ENCODE results near the gene WASF3.

Gene WASF3

GRCh38 chr13:26579580-26579979, 22.1 kb downstream of the WASF3 start:
- TF ChIP-seq POLR2AphosphoS5 (IDR thresholded peaks at IDR 0.05; ENCODE audit: low read depth) (no peak), GABPA (IDR thresholded peaks at IDR 0.05; ENCODE audit: low read depth) (no peak), CTCF (IDR thresholded peaks at IDR 0.05; ENCODE audit: insufficient read depth, low read length) (no peak), SPI1 (IDR thresholded peaks at IDR 0.05; ENCODE audit: borderline replicate concordance, low read depth) (no peak)
- TF ChIP-seq, protein P1, sequence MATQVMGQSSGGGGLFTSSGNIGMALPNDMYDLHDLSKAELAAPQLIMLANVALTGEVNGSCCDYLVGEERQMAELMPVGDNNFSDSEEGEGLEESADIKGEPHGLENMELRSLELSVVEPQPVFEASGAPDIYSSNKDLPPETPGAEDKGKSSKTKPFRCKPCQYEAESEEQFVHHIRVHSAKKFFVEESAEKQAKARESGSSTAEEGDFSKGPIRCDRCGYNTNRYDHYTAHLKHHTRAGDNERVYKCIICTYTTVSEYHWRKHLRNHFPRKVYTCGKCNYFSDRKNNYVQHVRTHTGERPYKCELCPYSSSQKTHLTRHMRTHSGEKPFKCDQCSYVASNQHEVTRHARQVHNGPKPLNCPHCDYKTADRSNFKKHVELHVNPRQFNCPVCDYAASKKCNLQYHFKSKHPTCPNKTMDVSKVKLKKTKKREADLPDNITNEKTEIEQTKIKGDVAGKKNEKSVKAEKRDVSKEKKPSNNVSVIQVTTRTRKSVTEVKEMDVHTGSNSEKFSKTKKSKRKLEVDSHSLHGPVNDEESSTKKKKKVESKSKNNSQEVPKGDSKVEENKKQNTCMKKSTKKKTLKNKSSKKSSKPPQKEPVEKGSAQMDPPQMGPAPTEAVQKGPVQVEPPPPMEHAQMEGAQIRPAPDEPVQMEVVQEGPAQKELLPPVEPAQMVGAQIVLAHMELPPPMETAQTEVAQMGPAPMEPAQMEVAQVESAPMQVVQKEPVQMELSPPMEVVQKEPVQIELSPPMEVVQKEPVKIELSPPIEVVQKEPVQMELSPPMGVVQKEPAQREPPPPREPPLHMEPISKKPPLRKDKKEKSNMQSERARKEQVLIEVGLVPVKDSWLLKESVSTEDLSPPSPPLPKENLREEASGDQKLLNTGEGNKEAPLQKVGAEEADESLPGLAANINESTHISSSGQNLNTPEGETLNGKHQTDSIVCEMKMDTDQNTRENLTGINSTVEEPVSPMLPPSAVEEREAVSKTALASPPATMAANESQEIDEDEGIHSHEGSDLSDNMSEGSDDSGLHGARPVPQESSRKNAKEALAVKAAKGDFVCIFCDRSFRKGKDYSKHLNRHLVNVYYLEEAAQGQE (IDR thresholded peaks at IDR 0.05; ENCODE audit: insufficient replicate concordance, low read depth): no peak
- H3K27ac ChIP-seq (replicated peaks): no peak overlapping the region
- DNase-seq (ENCODE audit: low read depth in 1 of 2, low spot score in 1 of 2): no peak
- H3K4me3 ChIP-seq (replicated peaks; ENCODE audit: insufficient read depth, low read length): no peak overlapping the region
- H3K27me3 ChIP-seq (ENCODE audit: insufficient read depth, poor library complexity, severe bottlenecking): no peaks in the 10 kb centered on the region

DNA sequence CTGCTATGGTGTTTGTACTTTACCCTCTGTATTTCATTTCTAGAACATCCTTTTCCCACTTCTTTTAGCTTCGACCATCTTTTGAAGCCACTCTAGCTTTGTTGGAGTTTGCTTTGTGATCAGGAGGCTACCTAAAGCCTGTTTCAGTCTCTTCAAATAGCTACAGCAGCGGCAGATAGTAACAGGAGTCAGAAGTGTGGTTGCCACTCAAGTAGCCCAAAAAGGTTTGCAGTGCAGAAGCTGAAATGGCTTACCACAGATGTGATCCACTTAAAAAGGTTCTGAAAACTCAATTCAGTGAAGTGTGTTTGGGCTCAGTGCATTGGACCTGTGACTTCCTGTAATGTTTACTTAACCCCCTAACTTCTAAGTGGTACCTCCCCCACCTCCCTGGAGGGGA, 26.2 kb downstream of the WASF3 start:
- no peak overlapping the region for H3K4me3 ChIP-seq (replicated peaks; ENCODE audit: insufficient read depth, low read length)
- TF ChIP-seq CTCF (IDR thresholded peaks at IDR 0.05; ENCODE audit: insufficient read depth, low read length) (no peak), GABPA (IDR thresholded peaks at IDR 0.05; ENCODE audit: low read depth) (no peak), SPI1 (IDR thresholded peaks at IDR 0.05; ENCODE audit: borderline replicate concordance, low read depth) (no peak), POLR2AphosphoS5 (IDR thresholded peaks at IDR 0.05; ENCODE audit: low read depth) (no peak)
- TF ChIP-seq, protein P1 (IDR thresholded peaks at IDR 0.05; ENCODE audit: insufficient replicate concordance, low read depth): no peak
- peaks cover 2% of the 10 kb centered on the region for H3K27me3 ChIP-seq (ENCODE audit: insufficient read depth, poor library complexity, severe bottlenecking)
- DNase-seq (ENCODE audit: low read depth in 1 of 2, low spot score in 1 of 2): no peak
- H3K27ac ChIP-seq (replicated peaks): no peak overlapping the region

DNA sequence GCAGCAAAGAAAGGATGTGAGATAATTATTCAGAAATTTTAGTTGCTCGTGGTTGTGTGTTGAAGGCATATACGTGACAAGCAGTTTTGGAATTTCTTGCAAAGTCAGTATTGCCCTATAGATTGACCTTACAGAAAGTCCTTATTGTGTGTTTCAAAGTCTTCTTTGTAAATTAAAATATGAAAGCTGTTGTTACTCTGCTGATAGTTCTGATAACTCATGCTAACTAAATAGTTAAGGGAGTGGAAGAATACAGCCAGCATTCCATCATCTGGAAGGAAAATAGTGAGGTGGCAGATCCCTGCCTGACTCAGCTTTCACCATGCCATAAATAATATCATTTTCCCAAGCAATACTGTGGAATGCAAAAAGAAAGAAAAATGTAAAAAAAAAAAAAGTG, 27.2 kb downstream of the WASF3 start:
- DNase-seq (ENCODE audit: low read depth in 1 of 2, low spot score in 1 of 2): no peak
- TF ChIP-seq SPI1 (IDR thresholded peaks at IDR 0.05; ENCODE audit: borderline replicate concordance, low read depth): no peak
- no peak for TF ChIP-seq GABPA (IDR thresholded peaks at IDR 0.05; ENCODE audit: low read depth)
- no peak for TF ChIP-seq POLR2AphosphoS5 (IDR thresholded peaks at IDR 0.05; ENCODE audit: low read depth)
- no peak for TF ChIP-seq CTCF (IDR thresholded peaks at IDR 0.05; ENCODE audit: insufficient read depth, low read length)
- H3K4me3 ChIP-seq (replicated peaks; ENCODE audit: insufficient read depth, low read length): no peak overlapping the region
- peaks cover 5% of the 10 kb centered on the region for H3K27me3 ChIP-seq (ENCODE audit: insufficient read depth, poor library complexity, severe bottlenecking)
- no peak overlapping the region for H3K27ac ChIP-seq (replicated peaks)

DNA sequence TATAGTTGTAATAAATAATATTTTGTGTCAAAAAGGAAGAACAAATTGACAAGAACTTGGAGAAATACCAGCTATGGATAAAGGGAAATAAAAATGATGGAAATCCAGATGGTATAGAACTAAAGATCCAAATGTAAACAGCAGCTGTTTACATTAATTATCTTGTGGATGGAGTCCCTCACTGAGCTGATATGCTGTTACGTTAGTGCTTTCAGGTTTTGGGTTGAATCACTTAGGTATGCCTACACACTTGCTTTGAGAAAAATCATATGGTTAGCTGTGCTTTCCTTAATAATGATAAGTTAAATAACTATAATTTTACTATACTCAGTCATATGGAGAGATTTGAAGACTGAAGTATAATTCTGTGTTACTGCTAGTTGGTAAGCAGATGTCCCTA, 27.7 kb downstream of the WASF3 start:
- Histone ChIP-seq H3K27me3 (ENCODE audit: insufficient read depth, poor library complexity, severe bottlenecking) (peaks cover 5% of the 10 kb centered on the region), H3K27ac (replicated peaks) (no peak overlapping the region), H3K4me3 (replicated peaks; ENCODE audit: insufficient read depth, low read length) (no peak overlapping the region)
- DNase-seq (ENCODE audit: low read depth in 1 of 2, low spot score in 1 of 2): no peak
- no peak for TF ChIP-seq POLR2AphosphoS5 (IDR thresholded peaks at IDR 0.05; ENCODE audit: low read depth)
- no peak for TF ChIP-seq GABPA (IDR thresholded peaks at IDR 0.05; ENCODE audit: low read depth)
- no peak for TF ChIP-seq SPI1 (IDR thresholded peaks at IDR 0.05; ENCODE audit: borderline replicate concordance, low read depth)
- TF ChIP-seq, protein P1 (IDR thresholded peaks at IDR 0.05; ENCODE audit: insufficient replicate concordance, low read depth): no peak
- TF ChIP-seq CTCF (IDR thresholded peaks at IDR 0.05; ENCODE audit: insufficient read depth, low read length): no peak
